G401.6 (cell line): ENCODE results near the gene HECW1.
"Not testable (repeated sequence)": the region's sequence is repeated elsewhere in the genome, so short reads cannot be mapped to it uniquely, and the experiment has no call there.

Source experiments
- FAIRE-seq: peaks from 2 replicates; lab custom pipeline; 2012; peaks lifted over from hg19 to GRCh38; lab: Jason Lieb, UNC

HECW1 gene

DNA sequence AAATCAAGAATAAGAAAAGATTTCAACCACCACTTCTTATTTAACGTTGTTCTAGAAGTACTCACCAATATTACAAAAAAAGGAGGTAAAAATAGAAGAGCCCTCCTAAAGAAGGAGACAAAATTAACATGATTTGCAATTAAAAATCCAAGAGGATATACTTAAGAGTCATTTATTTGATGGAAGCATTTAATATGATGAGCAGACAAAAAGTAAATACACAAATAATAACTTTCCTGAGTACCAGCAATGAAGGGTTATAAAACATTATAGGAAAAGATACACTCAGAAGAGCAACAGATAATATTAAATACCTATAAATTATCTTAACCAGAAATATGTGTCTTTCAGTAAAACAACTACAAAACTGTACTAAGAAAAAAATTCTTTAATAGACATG lies 363.5 kb downstream of the HECW1 start:
- no peak for FAIRE-seq

DNA sequence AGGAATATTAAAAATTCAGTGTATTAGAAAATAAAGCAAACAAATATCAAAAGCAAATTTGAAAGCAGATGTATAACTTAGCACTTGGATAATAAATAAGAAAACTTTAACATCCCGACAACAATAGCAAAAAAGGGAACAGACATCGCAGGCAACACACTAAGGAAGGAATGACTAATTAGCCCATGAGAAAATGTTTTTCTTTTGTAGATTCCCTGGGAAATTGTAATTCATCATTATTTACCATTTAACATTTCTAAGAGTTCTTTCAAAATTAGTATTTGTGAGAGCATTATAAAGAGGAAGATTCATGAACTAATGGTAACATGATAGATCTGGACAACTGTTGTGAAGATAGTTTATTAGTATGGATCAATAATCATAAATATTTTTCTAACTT lies 364.4 kb downstream of the HECW1 start:
- FAIRE-seq = no peak

DNA sequence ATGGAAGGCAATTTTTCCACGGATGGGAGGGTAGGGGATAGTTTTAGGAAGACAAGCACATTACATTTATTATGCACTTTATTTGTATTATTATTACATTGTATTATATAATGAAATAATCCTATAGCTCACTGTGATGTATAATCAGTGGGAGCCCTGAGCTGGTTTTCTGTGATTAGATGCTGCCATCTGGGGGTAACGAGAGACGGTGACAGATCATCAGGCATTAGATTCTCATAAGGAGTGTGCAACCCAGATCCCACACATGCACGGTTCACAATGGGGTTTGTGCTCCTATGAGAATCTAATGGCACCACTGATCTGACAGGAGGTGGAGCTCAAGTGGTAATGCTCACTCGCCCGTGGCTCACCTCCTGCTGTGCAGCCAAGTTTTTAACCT lies 366.6 kb downstream of the HECW1 start:
- FAIRE-seq = no peak

DNA sequence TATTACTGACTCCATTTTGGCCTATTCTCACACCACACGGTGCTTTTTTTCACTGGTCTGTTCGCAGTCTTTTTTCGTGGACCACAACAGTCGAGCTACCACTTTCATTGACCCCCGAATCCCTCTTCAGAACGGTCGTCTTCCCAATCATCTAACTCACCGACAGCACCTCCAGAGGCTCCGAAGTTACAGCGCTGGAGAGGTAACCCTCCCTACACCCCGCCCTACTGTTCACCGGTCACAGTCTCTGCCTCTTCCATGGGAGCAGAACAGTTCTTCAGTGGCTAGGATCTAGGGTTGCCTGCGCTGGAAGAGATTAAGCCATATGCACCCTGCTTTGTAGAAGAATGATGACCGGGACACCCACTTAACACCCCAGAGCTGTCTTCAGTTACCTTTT lies 367.1 kb downstream of the HECW1 start:
- no peak for FAIRE-seq

DNA sequence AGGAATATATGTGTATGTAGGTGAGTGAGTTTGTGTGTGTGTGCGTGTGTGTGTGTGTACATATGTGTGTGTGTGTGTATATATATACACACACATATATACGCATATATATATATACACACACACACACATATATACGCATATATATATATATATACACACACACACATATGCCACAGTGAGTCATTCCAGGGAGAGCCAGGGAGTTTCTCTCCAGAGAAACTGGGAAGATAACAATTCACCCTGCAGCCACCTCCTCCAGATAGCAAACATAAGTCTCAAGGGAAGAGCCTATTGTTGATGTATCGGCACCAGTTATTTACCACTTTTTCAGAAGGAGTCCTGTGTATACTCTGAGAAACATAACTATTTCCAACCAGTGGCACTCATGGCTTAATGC lies 368.1 kb downstream of the HECW1 start:
- no peak for FAIRE-seq

DNA sequence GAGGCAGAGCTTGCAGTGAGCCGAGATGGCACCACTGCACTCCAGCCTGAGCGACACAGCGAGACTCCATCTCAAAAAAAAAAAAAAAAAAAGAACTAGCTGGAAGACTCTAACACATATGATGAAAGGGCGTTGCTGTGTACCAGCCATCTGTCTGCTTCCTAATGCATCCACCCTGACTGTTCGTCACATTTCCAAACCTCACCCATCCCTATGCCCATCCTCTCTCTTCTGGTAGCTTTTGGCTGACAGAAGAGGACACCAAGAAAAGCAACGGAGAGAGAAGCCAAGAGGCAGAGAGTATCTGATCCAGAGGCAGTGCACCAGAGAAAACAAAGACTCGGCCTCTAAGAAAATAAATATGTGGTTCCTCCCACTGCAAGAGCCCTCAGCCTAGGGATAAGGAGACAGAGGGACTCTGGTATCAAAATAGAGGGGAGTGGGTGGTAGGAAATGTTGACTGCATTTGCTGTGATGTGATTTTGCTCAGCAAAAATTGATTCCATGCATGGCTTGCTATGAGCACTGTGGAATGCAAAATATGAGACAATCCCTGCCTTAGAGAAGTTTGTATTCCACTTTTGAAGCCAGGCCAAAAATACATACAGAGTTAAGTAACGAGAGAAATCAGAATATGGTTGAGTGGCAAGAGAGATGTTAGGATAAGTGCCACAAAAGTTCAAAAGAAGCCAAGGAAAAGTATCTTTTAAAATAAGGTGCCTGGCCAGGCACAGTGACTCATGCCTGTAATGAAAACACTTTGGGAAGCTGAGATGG lies 369.6 kb downstream of the HECW1 start:
- FAIRE-seq = no peak

DNA sequence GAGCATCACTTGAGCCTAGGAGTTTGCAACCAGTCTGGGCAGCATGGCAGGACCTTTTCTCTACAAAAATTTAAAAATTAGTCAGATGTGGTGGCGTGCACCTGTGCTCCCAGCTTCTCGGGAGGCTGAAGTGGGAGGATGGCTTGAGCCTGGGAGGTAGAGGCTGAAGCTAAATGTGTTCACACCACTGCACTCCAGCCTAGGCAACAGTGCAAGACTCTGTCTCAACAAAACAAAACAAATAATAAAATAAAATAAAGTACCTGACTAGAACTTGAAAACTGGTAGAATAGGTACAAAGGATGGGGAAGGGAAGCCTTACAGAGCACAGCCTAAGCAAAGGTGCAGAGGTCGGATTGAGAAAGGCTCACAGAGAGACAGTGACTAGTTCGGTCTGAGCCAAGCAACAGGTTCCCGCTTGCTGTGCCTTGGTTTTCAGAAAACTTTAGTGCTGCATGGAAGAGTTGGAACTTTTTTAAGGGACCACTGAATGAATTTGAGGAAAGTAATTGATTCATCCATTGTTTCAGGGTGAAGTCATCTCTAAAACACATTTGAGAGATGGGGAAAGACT lies 370.3 kb downstream of the HECW1 start:
- FAIRE-seq = no peak

DNA sequence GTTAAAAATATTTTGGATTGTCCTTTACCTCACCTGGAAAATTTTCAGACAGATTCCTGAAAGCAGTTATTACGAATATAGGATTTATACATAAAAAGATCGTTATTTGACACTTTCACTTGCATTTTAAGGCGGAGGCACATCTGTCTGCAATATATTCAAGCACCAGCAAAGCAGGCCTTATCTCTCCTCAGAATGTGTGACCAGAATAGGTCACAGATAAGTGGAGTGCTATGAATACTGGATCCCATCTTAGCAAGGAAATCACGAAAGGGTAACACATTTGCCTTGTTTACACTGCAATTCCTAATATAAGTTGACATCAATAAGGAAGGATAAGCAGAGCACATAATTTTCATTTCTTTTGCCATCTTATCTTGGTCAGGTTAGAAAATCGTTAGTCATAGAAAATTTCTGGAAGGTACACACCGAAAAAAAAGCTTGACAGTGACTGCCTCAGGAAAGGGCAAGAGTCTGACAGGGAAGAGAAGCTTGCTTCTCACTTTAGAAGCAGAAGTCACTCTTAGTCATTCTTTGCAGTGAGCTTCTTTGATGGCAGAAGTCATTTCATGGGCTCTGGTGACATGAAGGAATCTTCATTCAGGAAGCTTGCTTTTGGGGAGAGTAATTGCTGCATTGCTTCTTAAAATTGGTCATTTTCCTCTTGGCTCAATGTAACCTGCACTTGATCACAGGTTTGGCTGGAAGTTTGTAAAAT lies 372.4 kb downstream of the HECW1 start:
- FAIRE-seq = no peak

DNA sequence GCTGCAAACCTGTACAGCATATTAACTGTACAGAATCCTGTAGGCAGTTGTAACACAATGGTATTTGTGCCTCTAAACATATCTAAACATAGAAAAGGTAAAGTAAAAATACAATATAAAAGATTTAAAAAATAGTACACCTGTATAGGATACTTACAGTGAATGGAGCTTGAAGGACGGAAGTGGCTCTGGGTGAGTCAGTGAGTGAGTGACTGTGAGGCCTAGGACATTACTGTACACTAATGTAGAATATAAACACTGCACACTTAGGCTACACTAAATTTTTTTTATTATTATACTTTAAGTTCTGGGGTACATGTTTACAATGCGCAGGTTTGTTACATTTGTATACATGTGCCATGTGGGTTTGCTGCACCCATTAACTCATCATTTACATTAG lies 373.1 kb downstream of the HECW1 start:
- no peak for FAIRE-seq

DNA sequence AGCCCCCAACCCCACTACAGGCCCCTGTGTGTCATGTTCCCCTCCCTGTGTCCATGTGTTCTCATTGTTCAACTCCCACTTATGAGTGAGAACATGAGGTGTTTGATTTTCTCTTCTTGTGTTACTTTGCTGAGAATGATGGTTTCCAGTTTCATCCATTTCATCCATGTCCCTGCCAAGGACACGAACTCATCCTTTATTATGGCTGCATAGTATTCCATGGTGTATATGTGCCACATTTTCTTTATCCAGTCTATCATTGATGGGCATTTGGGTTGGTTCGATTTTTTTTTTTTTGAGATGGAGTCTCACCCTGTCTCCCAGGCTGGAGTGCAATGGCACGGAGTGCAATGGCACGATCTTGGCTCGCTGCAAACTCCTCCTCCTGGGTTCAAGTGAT lies 373.6 kb downstream of the HECW1 start:
- not testable (repeated sequence) for FAIRE-seq

DNA sequence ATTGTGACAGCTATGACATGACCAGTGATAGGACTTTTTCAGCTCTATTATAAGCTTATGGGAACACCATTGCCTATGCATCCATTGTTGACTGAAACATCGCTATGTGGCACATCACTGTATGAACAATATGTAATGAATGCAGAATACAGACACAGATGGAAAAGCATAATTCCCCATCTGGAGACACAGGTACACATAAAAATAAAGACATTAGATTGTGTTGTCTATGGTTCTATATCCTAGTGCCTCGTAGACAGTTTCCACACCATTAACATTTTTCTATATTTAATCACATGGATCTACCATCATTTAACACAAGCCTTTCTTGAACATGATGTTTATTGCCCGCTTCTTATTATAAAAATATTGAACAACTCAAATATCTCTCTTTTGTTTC lies 374.2 kb downstream of the HECW1 start:
- FAIRE-seq = no peak

DNA sequence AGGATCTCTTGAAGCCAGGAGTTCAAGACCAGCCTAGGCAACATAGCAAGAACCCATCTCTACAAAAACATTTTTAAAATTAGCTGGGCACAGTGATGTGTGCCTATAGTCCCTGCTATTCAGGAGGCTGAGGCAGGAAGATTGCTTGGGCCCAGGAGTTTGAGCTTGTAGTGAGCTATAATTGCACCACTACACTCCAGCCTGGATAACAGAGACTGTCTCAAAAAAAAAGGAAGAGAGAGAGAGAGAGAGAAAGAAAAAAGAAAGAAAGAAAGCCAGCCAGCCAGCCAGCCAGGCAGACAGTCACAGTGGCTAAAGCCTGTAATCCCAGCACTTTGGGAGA lies 375.3 kb downstream of the HECW1 start:
- FAIRE-seq = no peak

DNA sequence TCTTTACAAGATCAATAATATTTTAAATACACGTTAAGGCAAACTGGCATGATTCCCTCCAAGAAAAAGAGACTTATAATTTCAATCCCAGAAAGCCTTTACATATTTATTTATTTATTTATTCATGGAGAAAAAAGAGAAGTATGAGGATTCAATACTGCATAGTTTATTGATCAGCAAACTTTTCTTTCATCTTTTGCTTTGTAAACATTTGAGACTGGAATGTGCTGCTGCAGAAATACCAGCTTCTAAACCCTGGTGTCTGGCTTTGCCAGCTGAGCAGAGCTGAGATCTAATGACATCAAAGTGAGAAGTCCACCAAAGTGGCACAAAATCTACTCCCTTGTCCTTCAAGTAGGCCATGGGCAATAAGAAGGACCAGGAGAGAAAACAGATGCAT lies 376.8 kb downstream of the HECW1 start:
- FAIRE-seq = no peak

DNA sequence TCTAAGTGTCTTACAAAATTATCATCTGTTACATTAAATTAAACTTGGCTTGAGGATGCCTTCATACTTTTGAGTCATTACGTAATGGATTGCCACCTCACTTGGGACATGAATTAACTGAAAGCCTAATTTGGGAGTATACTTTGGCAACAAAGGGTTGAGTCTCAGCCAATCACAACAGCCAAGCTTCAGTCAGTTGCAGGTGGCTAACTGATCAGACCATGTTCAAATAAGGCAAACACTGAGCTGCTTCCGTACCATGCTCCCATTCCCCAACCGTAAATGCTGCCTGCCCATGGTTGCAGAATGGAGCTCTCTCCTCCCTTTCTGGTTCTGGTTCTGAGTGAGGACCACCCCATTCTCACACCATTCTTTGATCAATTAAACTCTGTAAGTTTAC lies 377.6 kb downstream of the HECW1 start:
- FAIRE-seq = no peak

DNA sequence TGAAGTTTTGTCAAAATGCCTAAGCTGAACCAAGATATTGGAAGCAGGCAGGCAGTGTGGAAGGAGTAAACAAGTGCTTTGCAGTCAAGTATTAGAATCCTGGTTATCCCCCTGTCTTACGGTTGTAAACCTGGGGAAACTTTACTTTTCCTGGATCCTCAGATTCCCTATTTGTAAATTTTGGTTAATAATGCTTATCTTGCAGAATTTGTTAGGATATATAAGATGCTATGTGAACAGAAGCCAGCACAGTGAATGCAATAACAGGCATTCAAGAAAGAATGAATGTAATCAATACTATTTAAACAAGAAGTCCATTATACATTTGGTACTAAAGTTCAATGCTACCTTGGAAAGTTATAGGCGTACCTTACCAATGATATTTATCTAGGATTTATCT lies 378.7 kb downstream of the HECW1 start:
- FAIRE-seq = no peak

DNA sequence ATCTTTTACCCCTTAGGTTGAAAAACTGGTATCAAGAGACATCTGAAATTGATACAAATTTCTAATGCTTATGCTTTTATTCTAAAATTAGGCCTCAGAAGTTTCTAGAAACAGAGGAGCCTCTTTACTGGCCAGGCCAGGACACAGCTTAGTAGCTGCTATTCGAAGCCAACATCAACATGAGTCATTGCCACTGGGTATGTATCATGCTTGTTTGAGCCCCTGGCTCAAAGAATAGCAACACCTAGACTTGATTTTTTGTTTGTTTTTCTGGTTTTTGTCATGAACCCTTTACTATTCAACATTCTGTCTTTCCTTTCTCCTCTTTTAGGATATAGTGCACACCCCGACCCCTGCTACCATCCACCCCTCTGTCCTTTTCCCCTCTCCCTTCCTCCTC lies 379.5 kb downstream of the HECW1 start:
- FAIRE-seq = no peak

DNA sequence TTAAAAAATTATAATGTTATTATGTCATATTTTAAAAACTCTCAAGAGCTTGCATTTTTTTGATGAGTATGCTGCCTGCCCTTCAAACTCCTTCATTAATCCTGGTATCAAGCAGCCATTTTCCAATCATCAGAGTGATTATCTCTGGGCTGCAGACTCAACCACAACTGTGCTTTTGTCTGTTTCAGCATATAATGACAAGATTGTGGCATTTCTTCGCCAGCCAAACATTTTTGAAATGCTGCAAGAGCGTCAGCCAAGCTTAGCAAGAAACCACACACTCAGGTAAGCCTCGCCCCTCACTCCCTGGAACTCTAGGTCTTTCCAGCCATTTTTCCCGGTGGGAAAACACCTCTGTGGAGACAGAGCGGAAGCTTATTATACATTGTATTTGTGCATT lies 380.4 kb downstream of the HECW1 start:
- FAIRE-seq = no peak

DNA sequence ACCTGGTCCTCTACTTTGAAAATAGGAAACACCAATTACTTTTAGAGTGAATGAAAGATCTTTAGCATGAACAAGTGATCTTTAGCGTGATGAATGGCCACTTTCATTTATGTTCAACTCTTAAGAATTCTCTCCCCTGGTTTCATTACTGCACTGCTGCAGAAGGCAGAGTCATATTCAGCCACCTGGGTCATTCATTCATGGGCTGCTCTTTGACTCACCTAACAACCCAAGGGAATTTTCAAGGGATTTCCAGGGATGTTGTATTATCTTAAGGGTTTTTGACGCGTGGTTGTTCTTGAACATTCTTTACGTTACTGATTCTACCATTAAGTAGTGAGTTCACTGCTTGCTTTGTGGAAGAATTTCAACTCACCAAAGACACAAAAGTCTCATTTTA lies 383.1 kb downstream of the HECW1 start:
- FAIRE-seq = no peak

DNA sequence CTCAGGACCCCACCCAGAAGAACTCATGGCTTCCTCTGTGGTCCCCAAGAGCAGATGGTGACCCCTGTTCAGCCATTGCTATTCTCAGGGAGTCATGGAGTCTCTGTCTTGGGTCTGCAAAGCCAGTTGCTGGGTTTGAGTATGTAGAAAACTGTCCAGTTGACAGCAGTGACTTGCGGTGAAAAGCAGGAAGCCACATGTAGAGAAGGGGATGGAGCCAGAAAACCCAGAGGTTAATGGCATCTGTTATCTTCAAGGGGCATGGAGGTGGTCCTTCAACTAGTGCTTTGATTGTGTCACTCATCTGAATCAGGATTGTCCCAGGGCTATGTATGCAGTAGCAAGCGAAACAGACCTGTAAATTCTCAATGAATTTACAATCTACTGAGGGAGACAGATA lies 384.1 kb downstream of the HECW1 start:
- no peak for FAIRE-seq

DNA sequence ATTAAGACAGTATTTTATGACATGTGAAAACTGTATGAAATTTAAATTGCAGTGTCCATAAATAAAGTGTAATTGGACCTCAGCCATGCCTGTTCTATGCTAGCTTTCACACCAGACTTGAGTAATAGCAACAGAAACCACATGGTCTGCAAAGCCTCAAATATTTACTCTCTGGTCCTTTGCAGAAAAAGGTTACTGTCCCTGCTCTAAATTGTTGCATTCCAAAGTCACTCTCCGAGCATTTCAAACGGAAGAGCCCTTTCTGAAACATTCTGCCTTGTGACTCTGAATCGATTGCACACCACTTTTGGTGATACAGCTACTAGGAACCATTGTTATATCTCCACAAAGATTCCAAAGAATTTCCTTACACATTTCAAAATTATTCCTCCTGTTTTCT lies 389.4 kb downstream of the HECW1 start:
- FAIRE-seq = no peak

DNA sequence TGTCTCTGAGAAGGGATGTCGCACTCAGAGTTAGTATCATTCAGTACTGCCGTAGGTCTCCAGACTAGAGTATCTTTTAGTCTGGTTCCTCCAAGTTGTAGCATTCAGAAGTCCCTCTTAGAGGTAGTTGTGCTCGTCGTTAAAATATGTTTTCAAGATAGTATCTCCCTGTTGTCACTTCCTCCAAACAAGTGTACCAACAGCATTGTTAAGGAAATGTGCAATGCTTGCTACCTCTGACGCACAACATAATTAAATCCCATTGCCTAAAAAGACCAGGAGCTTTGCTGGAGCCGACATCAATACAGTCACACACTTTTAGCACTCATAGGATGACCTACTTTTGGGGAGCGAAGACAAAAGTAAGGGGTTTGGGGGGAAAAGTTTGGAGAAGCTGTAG lies 390.5 kb downstream of the HECW1 start:
- no peak for FAIRE-seq

DNA sequence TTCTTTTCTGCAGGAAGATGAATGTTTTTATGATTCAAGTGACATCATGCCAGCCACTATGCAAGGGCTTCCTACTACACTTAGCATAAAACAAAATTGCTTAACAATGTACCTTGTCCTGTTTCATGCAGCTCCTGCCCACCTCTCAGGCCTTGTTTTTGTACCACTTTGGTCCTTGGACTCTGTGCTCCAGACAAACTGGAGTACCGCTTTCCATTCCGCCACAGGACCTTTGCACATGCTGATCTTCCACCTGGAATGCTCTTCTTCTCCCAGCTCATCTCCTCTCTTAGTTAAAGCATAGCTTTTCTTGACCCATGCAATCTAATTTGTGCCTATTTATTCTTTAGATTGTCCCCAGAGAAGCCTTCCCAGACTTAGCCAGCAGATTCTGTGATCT lies 393.0 kb downstream of the HECW1 start:
- FAIRE-seq = no peak

DNA sequence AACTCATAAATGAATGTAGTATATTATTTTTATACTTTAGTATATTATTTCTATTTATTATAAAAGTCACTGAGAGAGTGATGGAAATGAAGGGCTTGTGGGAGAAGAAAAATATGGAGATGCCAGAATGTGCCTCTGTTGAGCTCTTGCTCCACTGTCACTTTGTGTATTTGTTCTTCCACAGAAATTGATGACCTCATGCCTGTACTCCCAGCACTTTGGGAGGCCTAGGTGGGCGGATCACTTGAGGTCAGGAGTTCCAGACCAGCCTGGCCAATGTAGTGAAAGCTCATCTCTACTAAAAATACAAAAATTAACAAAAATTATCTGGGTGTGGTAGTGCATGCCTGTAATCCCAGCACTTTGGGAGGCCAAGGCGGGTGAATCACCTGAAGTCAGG lies 394.0 kb downstream of the HECW1 start:
- FAIRE-seq = no peak

DNA sequence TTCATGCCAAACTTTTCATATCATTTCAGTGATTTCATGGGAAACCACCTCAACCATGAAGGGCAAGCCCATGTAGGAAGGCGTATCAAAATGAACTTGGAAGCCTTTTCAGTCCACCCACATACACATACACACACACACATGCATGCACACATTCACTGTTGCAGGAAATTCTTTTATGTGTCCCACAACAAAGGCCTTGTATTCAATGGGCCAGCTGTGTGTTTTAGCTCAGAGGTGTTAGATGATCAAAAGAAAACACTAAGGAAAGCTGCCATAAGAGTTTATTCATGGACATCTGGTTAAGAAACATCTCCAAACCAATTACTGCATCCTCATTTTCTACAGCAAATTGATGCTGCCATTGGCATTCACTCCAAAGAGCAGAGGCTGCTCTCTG lies 396.0 kb downstream of the HECW1 start:
- FAIRE-seq = no peak
